Measurements from ENCODE around the gene DCDC1.

DNA sequence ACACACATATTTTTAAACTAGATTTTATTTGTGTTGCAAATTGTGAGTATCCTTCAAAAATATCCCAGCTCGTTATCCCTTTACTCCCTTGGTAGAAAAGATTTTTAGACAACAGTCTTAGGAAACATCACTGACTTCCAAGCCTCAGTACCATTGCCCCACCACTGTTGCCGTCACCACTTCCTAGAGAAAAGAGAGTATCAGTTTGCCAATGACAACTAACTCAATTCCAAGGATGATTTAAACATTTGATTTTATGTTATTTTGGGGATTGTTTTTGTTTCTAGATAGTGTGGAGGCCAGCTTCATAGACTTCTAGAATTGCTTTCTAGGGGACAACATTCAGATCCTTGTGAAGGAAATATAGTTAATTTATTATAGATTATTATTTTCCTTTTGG lies 509.4 kb downstream of the DCDC1 start:
- TF ChIP-seq, protein P1, sequence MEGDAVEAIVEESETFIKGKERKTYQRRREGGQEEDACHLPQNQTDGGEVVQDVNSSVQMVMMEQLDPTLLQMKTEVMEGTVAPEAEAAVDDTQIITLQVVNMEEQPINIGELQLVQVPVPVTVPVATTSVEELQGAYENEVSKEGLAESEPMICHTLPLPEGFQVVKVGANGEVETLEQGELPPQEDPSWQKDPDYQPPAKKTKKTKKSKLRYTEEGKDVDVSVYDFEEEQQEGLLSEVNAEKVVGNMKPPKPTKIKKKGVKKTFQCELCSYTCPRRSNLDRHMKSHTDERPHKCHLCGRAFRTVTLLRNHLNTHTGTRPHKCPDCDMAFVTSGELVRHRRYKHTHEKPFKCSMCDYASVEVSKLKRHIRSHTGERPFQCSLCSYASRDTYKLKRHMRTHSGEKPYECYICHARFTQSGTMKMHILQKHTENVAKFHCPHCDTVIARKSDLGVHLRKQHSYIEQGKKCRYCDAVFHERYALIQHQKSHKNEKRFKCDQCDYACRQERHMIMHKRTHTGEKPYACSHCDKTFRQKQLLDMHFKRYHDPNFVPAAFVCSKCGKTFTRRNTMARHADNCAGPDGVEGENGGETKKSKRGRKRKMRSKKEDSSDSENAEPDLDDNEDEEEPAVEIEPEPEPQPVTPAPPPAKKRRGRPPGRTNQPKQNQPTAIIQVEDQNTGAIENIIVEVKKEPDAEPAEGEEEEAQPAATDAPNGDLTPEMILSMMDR (IDR thresholded peaks at IDR 0.05) = no peak
- no peak for TF ChIP-seq POLR2AphosphoS5 (IDR thresholded peaks at IDR 0.05)
